NCI-H2196 (cell line): ENCODE measurements around the gene C5orf52.
A peak's percentile ranks its signal among the peaks of the same experiment; 100 is the strongest.
"Not testable (repeated sequence)": the region's sequence is repeated elsewhere in the genome, so short reads cannot be mapped to it uniquely, and the experiment has no call there.

Experiments used
- DNase-seq: peaks from one replicate; lab custom pipeline; 2025; ENCODE audit not compliant: unreplicated experiment; lab: John Stamatoyannopoulos, UW

The C5orf52 gene

DNA sequence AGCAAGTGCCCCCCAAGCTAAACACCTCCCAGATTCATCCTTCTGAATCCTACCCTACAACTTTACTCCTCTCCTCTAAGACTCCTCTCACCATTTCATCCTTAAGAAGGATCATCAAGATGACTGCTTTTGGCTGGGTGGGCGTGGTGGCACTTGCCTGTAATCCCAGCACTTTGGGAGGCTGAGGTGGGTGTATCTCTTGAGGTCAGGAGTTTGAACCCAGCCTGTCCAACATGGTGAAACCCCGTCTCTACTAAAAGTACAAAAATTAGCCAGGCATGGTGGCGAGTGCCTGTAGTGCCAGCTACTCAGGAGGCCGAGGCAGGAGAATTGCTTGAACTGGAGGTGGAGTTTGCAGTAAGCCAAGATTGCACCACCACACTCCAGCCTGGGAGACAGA is 3.0 kb downstream of the C5orf52 start:
- not testable (repeated sequence) for DNase-seq

DNA sequence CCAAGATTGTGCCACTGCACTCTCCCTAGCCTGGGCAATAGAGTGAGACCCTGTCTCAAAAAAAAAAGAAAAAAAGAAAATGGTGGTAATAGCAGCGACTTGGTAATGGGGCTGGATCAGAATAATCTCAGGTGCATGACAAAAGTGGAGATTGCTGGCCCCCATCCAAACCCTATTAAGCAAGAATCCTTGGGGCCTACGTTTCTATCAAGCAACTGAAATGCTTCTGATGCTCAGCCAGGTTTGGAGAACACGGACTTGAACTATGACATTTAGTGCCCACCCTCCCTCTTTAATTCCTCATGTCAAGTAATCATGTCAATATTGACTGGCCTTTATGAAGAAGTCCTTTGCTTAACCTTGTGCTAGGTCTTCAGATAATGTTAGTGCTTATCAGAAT is 6.6 kb downstream of the C5orf52 start:
- DNase-seq: no peak

DNA sequence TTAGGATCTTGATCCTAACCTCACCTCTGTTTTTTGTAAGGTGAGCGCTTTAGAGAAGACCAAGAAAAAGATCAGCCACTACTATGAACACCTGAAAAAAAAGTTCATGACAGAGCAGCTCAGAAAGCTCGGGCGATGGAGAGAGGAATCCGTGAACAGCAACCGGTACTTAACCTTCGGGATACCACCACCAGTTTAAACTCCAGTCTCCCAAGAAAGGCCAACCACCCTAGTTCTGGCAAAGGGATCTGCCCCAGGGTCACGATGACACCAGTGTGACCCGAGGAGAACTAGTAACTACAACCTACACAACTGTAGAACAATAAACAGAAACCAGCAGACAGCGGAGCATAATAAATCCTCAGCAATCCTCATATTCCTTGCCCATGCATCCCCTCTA is 8.5 kb downstream of the C5orf52 start:
- DNase-seq: no peak

DNA sequence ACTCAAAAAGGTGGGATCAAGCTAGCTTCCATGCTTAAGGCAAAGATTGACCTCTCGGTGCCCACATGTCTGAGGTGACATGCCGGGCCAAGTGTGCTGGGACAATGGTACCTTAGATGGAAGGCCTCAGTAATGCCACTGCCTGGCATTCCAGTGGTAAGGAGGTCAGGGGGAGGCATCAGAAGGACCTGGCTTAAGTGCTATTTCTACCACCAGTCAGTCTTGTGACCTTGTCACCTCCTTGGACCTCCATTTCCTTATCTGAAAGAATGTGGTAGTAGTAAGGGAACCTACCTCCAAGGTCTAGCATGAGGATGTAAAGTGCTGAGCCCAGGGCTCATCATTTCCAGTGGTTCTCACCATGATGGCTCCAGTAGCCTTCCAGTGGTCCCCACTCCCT is 8.9 kb downstream of the C5orf52 start:
- no peak for DNase-seq

DNA sequence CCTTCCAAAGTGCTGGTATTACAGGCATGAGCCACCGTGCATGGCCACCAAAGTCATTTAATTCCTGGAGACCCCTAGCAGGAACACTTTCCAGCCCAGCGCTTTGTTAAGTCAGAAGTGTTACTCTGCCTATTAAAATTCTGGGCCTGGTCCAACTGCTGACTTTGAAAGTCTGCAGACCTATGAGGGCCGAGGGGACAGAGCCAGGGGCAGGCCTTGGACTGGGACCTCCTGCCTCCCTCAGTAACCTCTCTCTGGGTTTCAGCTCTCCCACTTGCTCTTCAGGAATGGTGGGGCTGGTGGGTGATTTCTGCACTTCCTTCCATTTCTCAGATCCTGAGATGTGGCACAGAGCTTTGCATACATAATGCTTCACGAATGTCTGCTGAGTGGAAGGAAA is 9.7 kb downstream of the C5orf52 start:
- DNase-seq: no peak

DNA sequence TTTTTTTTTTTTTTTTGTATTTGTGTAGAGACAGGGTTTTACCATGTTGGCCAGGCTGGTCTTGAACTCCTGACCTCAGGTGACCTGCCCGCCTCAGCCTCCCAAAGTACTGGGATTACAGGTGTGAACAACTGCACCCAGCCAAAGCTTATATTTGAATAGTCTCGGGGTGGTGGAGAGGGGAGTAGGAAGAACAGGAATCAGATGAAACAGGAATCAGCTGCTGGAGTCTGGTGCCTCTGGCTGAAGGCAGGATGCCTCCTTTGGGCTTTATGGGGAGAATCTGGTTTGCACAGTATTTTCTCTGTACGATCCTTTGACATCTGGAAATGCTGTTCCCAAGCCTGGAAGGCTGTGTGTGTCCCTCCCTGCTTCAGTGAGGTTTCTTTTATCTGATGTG is 10.9 kb downstream of the C5orf52 start:
- DNase-seq: no peak

DNA sequence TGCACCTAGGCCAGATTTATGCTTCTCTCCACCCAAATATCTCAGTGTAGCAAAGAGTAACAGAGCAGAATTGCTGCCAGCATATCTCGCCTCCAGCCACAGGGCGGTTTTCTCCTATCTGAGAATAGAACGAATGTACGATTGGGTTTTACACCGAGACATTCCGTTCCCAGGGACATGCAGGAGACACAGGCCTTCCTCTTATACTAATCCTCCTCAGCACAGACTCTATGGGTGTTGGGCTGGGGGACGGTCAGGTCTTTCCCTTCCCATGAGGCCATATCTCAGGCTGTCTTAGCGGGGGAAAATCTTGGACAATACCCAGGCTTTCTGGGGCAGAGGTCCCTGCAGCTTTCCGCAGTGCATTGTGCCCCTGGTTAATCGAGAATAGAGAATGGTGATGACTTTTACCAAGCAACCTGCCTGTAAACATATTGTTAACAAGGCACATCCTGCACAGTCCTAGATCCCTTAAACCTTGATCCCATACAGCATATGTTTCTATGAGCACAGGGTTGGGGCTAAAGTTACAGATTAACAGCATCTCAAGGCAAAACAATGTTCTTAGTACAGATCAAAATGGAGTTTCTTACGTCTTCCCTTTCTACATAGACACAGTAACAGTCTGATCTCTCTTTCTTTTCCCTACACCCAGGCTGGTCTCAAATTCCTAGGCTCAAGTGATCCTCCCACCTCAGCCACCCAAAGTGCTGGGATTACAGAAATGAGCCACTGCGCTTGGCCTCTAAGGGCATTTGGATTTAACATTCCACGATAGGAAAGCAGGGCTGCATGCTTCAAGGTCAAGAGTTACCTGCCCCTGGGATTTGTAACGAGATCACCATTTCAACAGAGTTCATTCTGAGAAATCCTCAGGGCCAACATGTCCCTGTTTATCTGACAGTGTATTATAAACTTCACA is 15.2 kb downstream of the C5orf52 start:
- DNase-seq: not testable (repeated sequence)

DNA sequence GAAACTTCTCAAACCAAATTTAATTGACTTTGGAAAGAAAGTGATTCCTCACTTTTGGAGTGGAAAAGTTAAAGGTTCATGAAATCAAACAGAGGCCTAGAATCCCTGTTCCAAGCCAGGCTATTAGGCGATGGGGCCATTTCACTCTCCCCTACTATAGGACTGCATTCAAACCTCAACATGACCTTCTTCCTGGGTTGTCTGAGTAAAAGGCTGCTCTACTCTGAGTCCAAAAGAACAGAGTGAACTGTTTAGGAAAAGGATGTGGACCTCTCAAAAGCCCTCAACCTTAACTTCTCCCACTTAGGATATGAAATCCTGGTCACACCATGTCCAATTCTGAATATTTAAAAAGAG is 15.8 kb downstream of the C5orf52 start:
- DNase-seq: no peak

DNA sequence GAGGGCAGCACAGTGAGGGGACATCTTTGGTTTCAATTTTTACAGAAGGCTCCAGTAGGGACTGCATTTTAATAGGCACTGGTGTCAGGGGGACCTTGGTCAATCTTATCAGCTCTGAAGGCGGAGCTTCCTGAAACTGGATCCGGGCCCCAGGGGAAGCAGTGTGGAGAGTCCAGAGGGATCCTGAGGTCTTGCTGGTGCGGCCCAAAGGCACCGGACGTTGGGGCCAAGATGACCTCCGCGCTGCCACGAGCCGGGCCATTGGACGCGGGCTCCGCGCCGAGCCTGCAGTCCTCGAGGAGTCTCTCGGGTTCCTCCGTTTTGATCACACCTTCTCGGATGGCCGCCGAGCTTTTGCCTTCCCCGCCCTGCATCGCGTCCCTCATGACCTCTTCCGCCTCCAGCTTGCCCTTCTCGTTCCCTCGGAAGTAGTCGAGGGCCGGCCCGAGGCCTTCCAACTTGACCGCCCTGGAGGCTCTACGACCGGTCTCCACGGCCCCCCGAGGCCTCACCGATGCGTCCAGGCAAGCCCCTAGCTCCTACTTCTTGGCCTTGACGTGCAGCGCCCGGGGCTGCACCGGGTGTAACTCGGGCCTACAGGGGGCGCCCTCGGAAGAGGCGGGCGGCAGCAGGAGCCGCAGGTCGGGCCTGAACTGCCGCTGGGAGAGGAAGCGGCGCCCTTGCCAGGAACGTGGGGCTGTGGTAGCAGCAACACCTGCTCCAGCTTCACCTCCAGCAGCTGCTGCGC is 18.8 kb downstream of the C5orf52 start:
- DNase-seq: no peak

DNA sequence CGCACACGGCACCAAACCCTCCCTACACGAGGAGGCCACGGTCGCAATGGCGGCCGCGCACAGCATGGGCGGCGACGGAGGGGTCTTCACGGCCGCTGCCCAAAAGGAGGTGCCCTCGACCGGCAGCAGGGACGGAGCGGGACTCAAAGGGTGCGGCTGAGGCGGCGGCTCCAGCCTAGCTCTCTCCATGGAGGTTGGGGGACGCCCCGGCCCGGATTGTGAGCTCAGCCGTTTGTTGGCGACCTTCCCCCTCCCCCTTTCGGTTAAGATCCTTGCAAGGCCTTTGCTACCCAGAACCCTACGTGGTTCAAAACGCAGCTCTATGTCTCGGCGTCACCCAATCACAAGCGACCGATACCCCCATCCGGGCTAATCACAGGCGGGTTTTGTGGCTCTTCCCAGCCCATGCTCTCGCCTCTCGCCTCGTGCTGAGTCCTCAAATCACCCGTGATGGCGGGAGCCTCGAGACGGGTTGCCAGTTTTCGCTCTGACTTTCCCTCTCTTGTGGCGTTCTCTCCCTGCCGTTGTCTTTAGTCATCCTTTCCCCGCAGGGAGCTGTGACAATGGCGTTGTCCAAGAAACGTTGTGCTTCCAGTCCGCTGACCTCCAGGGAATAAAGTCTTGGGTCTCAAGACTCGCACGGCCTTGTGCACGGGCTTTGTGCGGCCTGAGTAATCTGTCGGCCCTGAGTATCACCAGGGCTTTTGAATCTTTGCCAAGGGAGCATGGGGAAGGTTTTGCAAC is 19.5 kb downstream of the C5orf52 start:
- no peak for DNase-seq

DNA sequence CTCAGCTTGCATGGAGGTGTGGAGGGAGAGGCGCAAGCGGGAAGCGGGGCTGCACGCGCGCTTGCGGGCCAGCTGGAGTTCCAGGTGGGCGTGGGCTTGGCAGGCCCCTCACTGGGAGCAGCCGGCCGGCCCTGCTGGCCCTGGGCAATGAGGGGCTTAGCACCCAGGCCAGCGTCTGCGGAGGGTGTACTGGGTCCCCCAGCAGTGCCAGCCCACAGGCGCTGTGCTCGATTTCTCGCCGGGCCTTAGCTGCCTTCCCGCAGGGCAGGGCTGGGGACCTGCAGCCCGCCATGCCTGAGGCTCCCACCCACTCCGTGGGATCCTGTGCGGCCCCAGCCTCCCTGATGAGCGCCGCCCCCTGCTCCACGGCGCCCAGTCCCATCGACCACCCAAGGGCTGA is 22.5 kb downstream of the C5orf52 start:
- not testable (repeated sequence) for DNase-seq

DNA sequence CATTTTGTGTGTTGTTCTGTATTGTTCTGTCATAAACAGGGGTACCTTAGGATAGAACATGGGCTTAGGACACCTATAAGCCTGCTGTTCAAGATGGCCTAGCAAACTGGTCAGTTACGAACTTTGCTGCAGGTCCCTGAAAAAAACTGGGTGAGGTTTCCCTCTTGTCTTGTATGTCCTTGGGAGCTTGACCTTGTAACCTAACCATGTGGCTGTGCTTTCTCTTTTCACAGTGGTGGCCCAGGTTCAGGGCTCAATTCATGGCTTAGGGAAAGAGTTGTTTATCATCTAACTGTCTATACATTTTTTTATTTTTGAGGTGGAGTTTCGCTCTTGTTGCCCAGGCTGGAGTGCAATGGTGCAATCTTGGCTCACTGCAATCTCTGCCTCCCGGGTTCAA is 24.8 kb downstream of the C5orf52 start:
- DNase-seq: not testable (repeated sequence)

DNA sequence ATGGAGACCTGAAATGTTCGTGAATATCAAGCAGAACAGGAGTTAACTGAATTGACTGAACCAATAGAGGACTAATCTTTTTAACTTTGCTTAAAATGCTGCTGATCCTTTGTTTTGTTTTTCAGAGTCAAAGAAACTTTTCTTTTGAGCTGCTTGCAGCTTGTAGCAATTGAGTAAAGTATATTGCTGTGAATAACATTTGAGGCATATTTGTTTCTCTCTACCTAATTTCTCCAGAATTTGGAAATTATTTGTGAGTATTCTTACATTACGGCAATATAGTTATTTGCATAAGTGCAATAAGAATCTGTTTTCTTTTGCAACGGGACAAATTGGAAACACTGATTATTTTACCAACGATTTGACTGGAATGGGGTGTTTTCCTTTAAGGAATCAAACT is 27.3 kb downstream of the C5orf52 start:
- DNase-seq: not testable (repeated sequence)

DNA sequence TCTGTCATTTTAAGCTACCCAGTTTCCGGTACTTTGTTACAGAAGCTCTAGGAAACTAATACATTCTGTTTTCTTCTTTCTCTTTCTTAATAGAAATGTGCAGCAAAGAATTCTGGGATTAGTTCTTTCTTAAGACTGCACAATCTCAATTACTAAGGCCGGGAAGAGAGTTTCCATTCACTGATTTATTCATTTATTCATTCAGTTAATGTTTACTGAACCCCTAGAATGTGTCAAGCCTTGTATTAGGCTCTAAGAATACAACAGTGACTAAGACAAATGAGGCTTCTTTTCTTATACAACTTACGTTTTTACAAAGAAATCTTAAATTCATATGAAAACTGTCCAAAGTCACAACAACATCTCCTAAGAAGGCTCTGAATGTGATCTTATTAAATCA is 32.4 kb downstream of the C5orf52 start:
- no peak for DNase-seq

DNA sequence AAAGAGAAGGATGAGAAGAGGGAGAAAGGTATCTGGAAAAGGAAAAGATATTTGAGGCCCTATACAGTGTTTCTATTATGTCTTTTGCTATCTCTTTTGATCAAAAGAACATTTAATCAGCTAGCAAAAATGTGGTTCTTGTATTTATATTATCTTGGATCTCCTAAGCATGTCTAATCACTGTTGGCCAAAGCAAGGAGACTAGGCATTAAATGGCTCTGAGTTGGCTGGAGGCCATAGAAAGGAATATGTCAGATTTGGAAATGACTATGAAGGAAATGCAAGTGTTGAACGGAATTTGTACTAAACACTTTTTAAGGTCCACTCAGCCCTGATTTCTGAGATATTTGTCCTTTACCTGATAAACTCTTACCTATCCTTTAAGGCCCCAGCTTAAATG is 37.5 kb downstream of the C5orf52 start:
- DNase-seq: no peak

DNA sequence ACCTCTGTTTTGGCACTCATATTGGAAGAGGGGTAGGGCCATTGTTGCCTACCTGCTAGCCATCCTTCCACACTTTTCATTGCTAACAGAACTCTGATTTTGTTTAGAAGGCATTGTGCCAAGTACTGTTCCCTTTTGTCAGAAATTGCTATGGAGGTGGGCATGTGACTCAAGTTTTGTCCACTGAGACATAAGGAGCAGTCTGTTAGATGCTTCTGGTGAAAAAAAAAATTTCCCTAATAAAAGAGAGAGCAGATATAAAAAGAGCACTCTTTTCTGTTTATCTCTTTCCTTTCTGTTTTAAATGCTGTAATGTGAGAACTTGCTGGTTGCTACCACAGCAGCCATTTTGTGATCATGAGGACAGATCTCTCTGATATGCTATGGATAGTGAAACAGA is 38.0 kb downstream of the C5orf52 start:
- DNase-seq: no peak

DNA sequence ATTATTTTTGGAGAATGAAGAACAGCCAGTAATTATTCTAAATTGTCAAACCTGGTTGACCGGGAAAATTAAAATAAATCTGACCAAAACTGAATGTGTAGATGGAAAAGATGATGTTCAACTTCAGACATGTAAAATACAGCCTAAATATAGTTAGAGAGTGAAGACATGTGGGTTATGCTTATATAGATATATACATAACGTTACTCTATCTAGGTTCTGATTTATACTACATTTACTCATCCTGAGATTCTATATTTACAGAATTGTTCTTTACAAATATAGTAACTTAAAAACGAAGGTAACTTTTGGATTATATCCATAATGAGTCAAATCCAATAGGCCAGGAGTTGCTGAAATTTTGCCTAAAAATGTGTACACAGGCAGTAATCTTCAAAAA is 39.1 kb downstream of the C5orf52 start:
- no peak for DNase-seq

DNA sequence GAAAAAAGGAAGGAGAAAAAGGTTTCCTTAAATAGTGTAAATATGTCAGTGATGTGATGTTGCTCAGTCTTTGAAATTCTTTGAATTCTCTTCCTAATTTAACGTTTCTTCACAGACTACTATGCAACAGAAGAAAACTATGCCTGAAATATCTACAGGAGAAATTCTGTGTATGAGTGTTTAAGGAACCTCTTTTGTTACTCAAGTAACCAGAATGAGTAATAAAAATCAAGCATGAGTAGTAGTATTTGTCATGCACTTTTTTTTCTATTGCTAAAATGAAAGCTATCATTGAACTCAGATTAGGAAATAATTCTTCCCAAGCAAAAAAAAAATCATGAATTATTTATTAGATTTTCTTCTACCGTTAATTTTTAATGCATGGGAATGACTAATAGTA is 39.5 kb downstream of the C5orf52 start:
- no peak for DNase-seq

DNA sequence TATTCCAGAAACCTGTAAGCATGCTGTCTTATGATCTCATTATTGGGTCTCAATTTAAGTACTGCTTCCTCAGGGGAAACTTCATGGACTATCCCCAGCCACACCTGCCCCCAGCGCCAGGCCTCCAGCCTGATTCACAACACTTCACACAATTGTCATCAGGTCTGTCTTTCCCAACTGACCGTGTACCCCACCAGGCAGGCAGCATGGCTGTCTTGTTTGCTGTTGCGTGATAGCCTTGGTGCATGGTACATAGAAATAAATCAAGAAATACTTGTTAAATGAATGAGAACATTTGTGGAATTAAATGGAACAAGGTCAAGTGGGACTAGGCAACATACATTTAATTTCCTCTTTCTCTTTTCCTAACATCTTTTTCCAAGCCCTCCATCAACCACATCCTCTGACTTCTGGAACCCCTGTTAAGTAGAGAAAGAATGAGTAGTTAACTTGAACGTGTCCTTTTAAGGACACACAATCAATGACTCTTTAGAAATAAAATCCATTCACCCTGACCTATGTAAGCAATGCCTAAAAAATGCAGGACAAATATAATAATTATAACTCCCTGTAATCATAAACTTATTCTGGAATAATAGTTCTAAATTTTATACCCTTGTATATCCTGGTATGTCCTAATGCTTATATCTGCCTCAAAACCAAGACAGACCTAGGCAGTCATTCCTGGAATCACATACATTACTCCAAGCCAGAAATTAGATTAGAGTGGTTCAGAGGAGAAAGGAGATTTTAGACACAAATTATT is 42.7 kb downstream of the C5orf52 start:
- no peak for DNase-seq

DNA sequence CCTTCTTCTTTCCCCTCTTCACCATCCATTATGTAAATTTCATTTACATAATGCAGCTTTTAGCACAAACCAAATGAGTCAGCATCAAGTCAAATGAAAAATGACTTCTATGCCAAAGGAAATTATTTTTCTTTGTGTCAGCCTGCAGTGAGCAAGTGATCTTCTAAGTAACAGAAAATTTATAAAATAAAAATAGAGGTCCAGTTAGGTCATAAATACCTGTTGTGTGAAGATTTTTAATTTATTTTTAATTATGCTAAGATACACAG is 43.2 kb downstream of the C5orf52 start:
- no peak for DNase-seq

DNA sequence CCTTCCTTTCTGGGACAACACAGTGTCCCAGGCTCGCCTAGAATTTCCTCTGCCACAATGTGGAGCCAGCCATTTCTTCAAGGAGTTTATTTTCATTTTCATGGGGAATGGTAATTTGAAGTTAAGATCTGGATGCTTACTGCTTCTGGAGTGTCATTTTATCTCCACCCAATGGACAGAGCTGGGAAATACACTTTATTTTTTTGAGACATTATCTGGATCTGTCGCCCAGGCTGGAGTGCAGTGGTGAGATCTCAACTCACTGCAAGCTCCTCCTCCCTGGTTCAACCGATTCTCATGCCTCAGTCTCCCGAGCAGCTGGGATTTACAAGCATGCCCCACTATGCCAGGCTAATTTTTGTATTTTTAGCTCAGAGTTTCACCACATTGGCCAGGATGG is 47.2 kb downstream of the C5orf52 start:
- DNase-seq: peak; percentile 43
